CD4-positive, CD25-positive, alpha-beta regulatory T cell (primary cell): ENCODE data around the gene SEMG1. TPM values are rescaled to one million over a fixed set of nuclear protein-coding genes. Genes with fewer than 3 reads are reported as not detected.
A peak's percentile ranks its signal among the peaks of the same experiment; 100 is the strongest.

Experiments
- ATAC-seq, 2 donors: fragments of 150-1000 bp; cut with Tn5 transposase; one replicate each; pipeline ENCODE4 v1.10.0; 2021; ENCODE audit warnings: low read depth in 2 of 2, moderate number of reproducible peaks in 2 of 2, moderate library complexity in 1 of 2
- DNase-seq, 3 donors: peaks; one replicate each; pipeline versions ENCODE4 v3.0.0 to v3.0.0-alpha.2; 2012 to 2022; ENCODE audit warnings: mixed read lengths in 1 of 3
- H3K27ac ChIP-seq: one replicate; pipeline ENCODE4 v1.7.0; 2013; ENCODE audit warnings: mild to moderate bottlenecking, low read length; ENCODE audit not compliant: insufficient read depth, poor library complexity, severe bottlenecking
- H3K27me3 ChIP-seq: one replicate; pipeline ENCODE4 v1.7.0; 2013; ENCODE audit warnings: low read length; ENCODE audit not compliant: control insufficient read depth, insufficient read depth
- H3K36me3 ChIP-seq: one replicate; pipeline ENCODE4 v1.7.0; 2013; ENCODE audit warnings: mild to moderate bottlenecking, low read length, moderate library complexity; ENCODE audit not compliant: control insufficient read depth, insufficient read depth
- H3K4me1 ChIP-seq: 2 replicates; pipeline ENCODE4 v1.7.0; 2013; ENCODE audit warnings: mild to moderate bottlenecking, low read length; ENCODE audit not compliant: insufficient read depth, control insufficient read depth, poor library complexity, severe bottlenecking
- H3K4me3 ChIP-seq: one replicate; pipeline ENCODE4 v1.7.0; 2013; ENCODE audit warnings: low read depth, mild to moderate bottlenecking, low read length, moderate library complexity
- H3K9me3 ChIP-seq, 2 experiments: 1 replicate in 1 of 2; 2 replicates in 1 of 2; pipeline ENCODE4 v1.7.0; 2013; ENCODE audit warnings: low read length in 2 of 2, mild to moderate bottlenecking in 1 of 2, moderate library complexity in 1 of 2; ENCODE audit not compliant: control insufficient read depth in 2 of 2
- H3K27ac Mint-ChIP-seq, 3 donors: one replicate each; pipeline ENCODE4 v1.8.0; 2020 to 2022; ENCODE audit warnings: mild to moderate bottlenecking in 3 of 3, mixed read lengths in 3 of 3, moderate library complexity in 2 of 3
- H3K27me3 Mint-ChIP-seq: one replicate; pipeline ENCODE4 v1.8.0; 2022; ENCODE audit warnings: mild to moderate bottlenecking, mixed read lengths
- H3K36me3 Mint-ChIP-seq: one replicate; pipeline ENCODE4 v1.8.0; 2020; ENCODE audit warnings: mixed read lengths
- H3K4me1 Mint-ChIP-seq, 4 donors: one replicate each; pipeline ENCODE4 v1.8.0; 2020 to 2022; ENCODE audit warnings: mixed read lengths in 4 of 4, mild to moderate bottlenecking in 1 of 4
- H3K4me3 Mint-ChIP-seq, 4 donors: one replicate each; pipeline ENCODE4 v1.8.0; 2020 to 2022; ENCODE audit warnings: mild to moderate bottlenecking in 4 of 4, mixed read lengths in 4 of 4, moderate library complexity in 3 of 4
- H3K9me3 Mint-ChIP-seq, 7 donors: one replicate each; pipeline ENCODE4 v1.8.0; 2020 to 2022; ENCODE audit warnings: mixed read lengths in 7 of 7, mild to moderate bottlenecking in 3 of 7, moderate library complexity in 2 of 7
- polyA plus RNA-seq, 4 donors: library from polyadenylated mRNA; unstranded; fragments of 300-500 nt; fragmentation: Illumina TruSeq; gene quantifications; one replicate each; pipeline ENCODE4 v1.2.3, GENCODE V29; 2021
- total RNA-seq: library from RNA; stranded (reverse); gene quantifications from one replicate; pipeline ENCODE4 v1.2.3, GENCODE V29; 2022

SEMG1 gene
- total and polyA plus RNA-seq, 5 donors from 2014 or later = not detected

DNA sequence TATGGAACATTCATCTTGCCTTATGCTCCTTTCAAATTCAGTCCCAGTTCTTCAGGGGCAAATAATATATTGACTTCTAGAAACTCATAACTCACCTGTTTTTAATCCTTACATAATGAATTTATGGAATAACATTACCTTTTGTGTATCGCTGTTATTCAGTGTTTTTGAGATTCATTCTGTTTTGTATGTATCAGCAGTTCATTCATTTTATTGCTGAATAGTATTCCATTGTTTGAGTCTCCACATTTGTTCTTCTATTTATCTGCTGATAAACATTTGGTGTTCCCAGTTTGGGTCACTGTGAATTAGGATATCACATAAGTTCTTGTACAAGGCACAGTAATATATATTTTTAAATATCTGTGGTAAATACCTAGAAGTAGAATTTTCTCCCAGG, 19.5 kb downstream of the SEMG1 start:
- H3K4me1 Mint-ChIP-seq = peaks cover 0 to 4% (median 0%) of the 10 kb centered on the region in 4 donors
- Histone ChIP-seq H3K4me1 (no peaks in the 10 kb centered on the region), H3K9me3 (no peaks in the 10 kb centered on the region), H3K27me3 (peaks cover 19% of the 10 kb centered on the region), H3K36me3 (no peaks in the 10 kb centered on the region), H3K4me3 (no peak overlapping the region), H3K27ac (no peak overlapping the region)
- no peak overlapping the region for H3K27ac Mint-ChIP-seq
- H3K27me3 Mint-ChIP-seq = peaks cover 37% of the 10 kb centered on the region
- no peaks in the 10 kb centered on the region for H3K36me3 Mint-ChIP-seq
- H3K4me3 Mint-ChIP-seq = no peak overlapping the region
- DNase-seq (no peak), ATAC-seq (no peak)
- no peaks in the 10 kb centered on the region for H3K9me3 Mint-ChIP-seq

DNA sequence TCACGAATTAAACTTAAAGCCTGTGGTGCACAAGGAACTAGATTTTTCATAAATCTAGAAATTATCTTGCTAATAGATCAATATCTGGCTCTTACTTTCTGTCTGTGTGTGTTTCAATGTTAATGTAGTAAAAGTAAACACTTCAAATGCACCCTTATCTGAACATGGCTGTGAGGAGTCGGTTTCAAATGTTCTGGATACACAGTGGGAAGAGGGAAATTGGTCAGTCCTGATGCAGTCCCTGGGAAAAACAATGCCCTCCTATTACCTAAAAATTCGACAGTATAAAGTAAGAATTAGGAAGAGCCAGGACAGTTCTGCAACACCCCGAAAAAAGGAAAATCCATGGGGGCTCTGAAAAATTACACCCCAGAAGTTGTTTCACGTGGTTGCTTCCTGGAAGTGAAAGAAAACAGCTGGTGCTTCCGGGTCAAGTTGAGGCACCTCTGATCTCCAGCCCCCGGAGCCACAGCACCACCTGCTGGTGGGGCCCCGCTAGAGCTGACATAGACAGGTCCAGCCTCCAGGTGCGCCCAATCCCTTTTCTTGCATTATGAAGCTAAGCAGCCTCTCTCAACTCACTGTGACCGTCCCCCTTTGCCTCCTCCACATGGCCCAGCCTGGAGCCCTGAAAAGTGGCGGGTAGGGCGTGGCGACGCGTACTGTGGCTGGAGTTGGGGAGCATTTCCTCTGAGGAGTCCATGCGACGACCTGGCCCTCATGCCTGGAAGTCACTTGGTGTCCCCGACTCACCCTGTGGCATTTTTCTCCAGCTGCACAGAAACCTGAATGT, 22.6 kb downstream of the SEMG1 start:
- Mint-ChIP-seq H3K27me3 (peaks cover 46% of the 10 kb centered on the region), H3K4me1 (peaks cover 0 to 4% (median 0%) of the 10 kb centered on the region in 4 donors), H3K27ac (no peak overlapping the region), H3K36me3 (no peaks in the 10 kb centered on the region), H3K4me3 (no peak overlapping the region), H3K9me3 (peaks cover 0 to 6% (median 2%) of the 10 kb centered on the region in 7 donors)
- no peak overlapping the region for H3K27ac ChIP-seq
- no peaks in the 10 kb centered on the region for H3K4me1 ChIP-seq
- no peaks in the 10 kb centered on the region for H3K36me3 ChIP-seq
- ATAC-seq (no peak), DNase-seq (peak in 2 of 3 donors; percentile 0 to 45)
- H3K9me3 ChIP-seq = peaks cover 0 to 5% of the 10 kb centered on the region in 2 experiments
- no peak overlapping the region for H3K4me3 ChIP-seq
- peaks cover 17% of the 10 kb centered on the region for H3K27me3 ChIP-seq

DNA sequence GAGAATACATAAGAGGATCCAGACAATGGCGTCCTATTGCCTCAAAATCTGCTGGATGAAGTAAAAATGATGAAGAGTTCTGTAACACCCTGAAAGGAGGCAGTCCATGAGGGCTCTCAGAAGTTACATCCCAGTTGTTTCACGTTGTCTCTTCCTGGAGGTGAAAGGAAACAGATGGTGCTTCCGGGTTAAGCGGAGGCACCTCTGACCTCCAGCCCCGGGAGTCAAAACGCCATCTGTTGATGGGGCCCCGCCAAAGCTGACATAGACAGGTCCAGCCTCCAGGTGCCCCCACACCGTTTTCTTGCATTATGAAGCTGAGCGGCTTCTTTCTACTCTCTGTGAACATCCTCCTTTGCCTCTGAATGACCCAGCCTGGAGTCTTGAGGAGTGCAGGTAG, 23.8 kb downstream of the SEMG1 start:
- no peak overlapping the region for H3K4me3 ChIP-seq
- no peaks in the 10 kb centered on the region for H3K36me3 Mint-ChIP-seq
- H3K27me3 ChIP-seq = peaks cover 11% of the 10 kb centered on the region
- H3K27ac ChIP-seq = no peak overlapping the region
- DNase-seq (no peak), ATAC-seq (no peak)
- H3K4me3 Mint-ChIP-seq = no peak overlapping the region
- peaks cover 0 to 7% (median 2%) of the 10 kb centered on the region in 7 donors for H3K9me3 Mint-ChIP-seq
- no peaks in the 10 kb centered on the region for H3K36me3 ChIP-seq
- peaks cover 34% of the 10 kb centered on the region for H3K27me3 Mint-ChIP-seq
- peaks cover 0 to 4% (median 0%) of the 10 kb centered on the region in 4 donors for H3K4me1 Mint-ChIP-seq
- H3K27ac Mint-ChIP-seq = no peak overlapping the region
- peaks cover 5 to 17% of the 10 kb centered on the region in 2 experiments for H3K9me3 ChIP-seq
- no peaks in the 10 kb centered on the region for H3K4me1 ChIP-seq

DNA sequence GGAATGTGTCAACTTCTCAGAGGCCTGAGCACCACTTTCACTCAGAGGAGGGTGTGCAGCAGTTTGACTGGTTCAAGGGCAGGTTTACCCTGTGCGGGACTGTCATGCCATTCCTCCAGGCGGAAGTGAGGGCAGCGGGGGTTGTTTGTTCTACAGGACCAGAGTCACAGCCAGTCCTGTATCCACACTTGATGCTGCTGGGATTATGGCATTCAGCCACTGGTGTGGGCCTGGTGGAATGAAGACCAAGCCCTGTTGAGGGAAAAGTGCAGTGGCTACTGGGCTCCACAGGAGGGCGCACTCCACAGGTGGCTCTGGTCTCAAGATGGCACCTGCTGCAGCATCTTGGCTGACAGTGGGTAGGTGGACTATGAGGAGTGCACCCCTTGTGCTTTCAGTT, 29.2 kb downstream of the SEMG1 start:
- H3K27ac Mint-ChIP-seq = no peak overlapping the region
- H3K4me3 Mint-ChIP-seq = no peak overlapping the region
- Histone ChIP-seq H3K27me3 (peaks cover 17% of the 10 kb centered on the region), H3K4me3 (no peak overlapping the region), H3K36me3 (no peaks in the 10 kb centered on the region), H3K27ac (no peak overlapping the region), H3K4me1 (no peaks in the 10 kb centered on the region), H3K9me3 (peaks cover 5 to 17% of the 10 kb centered on the region in 2 experiments)
- DNase-seq = peak in 1 of 3 donors; percentile 5
- H3K4me1 Mint-ChIP-seq = no peaks in the 10 kb centered on the region
- no peaks in the 10 kb centered on the region for H3K36me3 Mint-ChIP-seq
- H3K27me3 Mint-ChIP-seq = peaks cover 42% of the 10 kb centered on the region
- ATAC-seq = no peak
- peaks cover 0 to 10% (median 6%) of the 10 kb centered on the region in 7 donors for H3K9me3 Mint-ChIP-seq

DNA sequence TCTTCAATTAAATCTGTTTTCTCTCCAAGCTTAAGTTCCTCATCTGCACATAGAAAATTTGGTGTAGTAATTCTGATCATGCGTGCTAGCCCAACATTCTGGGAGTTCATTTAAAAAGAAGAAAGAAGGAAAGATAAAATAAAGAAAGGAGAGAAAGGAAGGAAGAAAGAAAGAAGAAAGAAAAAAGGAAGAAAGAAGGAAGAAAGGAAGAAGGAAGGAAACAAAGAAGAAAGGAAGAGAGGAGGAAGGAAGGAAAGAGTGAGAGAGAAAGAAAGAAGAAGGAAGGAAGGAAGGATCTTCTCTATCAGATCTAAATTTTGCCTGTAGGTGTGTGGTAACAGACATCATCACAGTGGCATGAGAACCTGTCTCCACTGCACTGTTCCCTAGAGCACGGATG, 31.3 kb downstream of the SEMG1 start:
- Histone ChIP-seq H3K4me1 (no peaks in the 10 kb centered on the region), H3K36me3 (no peaks in the 10 kb centered on the region), H3K9me3 (peaks cover 5 to 17% of the 10 kb centered on the region in 2 experiments), H3K27me3 (peaks cover 28% of the 10 kb centered on the region), H3K4me3 (no peak overlapping the region), H3K27ac (no peak overlapping the region)
- Mint-ChIP-seq H3K27me3 (peaks cover 51% of the 10 kb centered on the region), H3K4me1 (no peaks in the 10 kb centered on the region), H3K36me3 (no peaks in the 10 kb centered on the region), H3K4me3 (peak overlapping the region in 1 of 4 donors; percentile 24), H3K9me3 (peaks cover 0 to 10% (median 6%) of the 10 kb centered on the region in 7 donors), H3K27ac (no peak overlapping the region)
- ATAC-seq (no peak), DNase-seq (no peak)

DNA sequence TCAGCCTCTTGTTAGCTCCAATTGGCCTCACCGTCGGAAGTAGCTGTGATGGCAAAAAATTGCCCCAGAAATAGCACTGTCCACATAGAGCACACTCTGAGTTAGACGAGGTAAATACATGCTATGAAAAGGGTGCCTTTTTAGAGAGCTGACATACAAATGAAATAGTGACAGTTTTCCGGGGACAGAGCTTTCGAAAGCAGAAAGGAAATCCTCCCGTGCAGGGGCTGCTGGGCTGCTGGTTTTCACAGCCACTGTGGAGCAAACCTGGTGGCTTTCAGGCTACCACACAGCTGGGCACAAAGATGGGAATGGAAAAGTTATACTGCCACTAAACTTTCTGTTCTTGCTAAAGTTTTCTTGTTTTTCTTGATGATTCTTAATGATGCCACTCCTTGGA, 39.3 kb downstream of the SEMG1 start:
- no peak overlapping the region for H3K27ac ChIP-seq
- H3K27ac Mint-ChIP-seq = no peak overlapping the region
- H3K4me1 Mint-ChIP-seq = no peaks in the 10 kb centered on the region
- no peaks in the 10 kb centered on the region for H3K36me3 Mint-ChIP-seq
- H3K9me3 Mint-ChIP-seq = no peaks in the 10 kb centered on the region
- no peak overlapping the region for H3K4me3 ChIP-seq
- H3K9me3 ChIP-seq = no peaks in the 10 kb centered on the region
- H3K36me3 ChIP-seq = no peaks in the 10 kb centered on the region
- no peaks in the 10 kb centered on the region for H3K4me1 ChIP-seq
- DNase-seq = no peak
- H3K4me3 Mint-ChIP-seq = no peak overlapping the region
- H3K27me3 ChIP-seq = peaks cover 56% of the 10 kb centered on the region
- peaks cover 86% of the 10 kb centered on the region for H3K27me3 Mint-ChIP-seq
- no peak for ATAC-seq

DNA sequence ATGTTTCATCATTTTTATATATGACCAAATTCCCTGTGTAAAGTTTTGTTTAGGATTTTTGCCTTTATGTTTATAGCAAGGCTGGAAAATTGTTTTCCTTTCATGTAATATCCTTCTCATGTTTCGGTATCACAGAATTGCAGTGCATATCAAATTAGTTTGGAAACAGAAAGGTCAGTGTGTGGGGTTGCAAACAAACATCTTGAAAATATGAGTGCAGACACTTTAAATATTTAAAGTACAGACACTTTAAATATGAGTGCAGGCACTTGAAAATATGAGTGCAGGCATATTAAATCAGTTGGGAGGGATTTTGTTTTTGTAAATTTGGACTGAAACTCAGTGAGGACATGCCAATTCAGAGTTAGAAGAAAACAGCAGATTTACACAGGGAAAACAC, 41.0 kb downstream of the SEMG1 start:
- peaks cover 47% of the 10 kb centered on the region for H3K27me3 ChIP-seq
- H3K9me3 ChIP-seq = no peaks in the 10 kb centered on the region
- ATAC-seq (no peak), DNase-seq (no peak)
- H3K4me3 ChIP-seq = no peak overlapping the region
- no peaks in the 10 kb centered on the region for H3K36me3 ChIP-seq
- no peak overlapping the region for H3K27ac Mint-ChIP-seq
- H3K4me3 Mint-ChIP-seq = no peak overlapping the region
- no peaks in the 10 kb centered on the region for H3K4me1 ChIP-seq
- H3K4me1 Mint-ChIP-seq = no peaks in the 10 kb centered on the region
- no peaks in the 10 kb centered on the region for H3K9me3 Mint-ChIP-seq
- H3K27ac ChIP-seq = no peak overlapping the region
- peaks cover 82% of the 10 kb centered on the region for H3K27me3 Mint-ChIP-seq
- H3K36me3 Mint-ChIP-seq = no peaks in the 10 kb centered on the region

DNA sequence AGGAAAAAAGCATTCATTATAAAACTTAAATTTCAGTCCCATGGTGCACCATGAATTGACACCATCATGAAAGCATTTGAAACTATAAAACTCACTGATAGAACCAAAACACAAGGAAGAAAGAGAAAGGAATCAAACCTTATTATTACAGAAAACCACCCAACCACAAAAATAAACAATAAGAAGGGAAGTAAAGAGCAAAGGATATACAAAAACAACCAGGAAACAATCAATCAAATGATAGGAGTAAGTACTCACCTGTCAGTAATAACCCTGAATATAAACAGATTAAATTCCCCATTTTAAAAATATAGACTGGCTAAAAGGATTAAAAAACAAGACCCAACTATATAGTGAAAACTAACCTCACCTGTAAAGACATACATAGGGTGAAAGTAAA, 41.8 kb downstream of the SEMG1 start:
- Histone ChIP-seq H3K9me3 (no peaks in the 10 kb centered on the region), H3K36me3 (no peaks in the 10 kb centered on the region), H3K27me3 (peaks cover 44% of the 10 kb centered on the region), H3K4me1 (no peaks in the 10 kb centered on the region), H3K4me3 (no peak overlapping the region), H3K27ac (no peak overlapping the region)
- no peaks in the 10 kb centered on the region for H3K36me3 Mint-ChIP-seq
- H3K9me3 Mint-ChIP-seq = no peaks in the 10 kb centered on the region
- peaks cover 82% of the 10 kb centered on the region for H3K27me3 Mint-ChIP-seq
- DNase-seq (no peak), ATAC-seq (no peak)
- H3K4me3 Mint-ChIP-seq = no peak overlapping the region
- no peak overlapping the region for H3K27ac Mint-ChIP-seq
- H3K4me1 Mint-ChIP-seq = no peaks in the 10 kb centered on the region
